Measurements from ENCODE around the gene ALG1L2.
"Not testable (repeated sequence)": the region's sequence is repeated elsewhere in the genome, so short reads cannot be mapped to it uniquely, and the experiment has no call there.

ALG1L2 gene, protein sequence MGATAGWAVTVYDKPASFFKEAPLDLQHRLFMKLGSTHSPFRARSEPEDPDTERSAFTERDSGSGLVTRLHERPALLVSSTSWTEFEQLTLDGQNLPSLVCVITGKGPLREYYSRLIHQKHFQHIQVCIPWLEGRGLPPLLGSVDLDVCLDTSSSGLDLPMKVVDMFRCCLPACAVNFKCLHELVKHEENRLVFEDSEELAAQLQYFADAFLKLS

DNA sequence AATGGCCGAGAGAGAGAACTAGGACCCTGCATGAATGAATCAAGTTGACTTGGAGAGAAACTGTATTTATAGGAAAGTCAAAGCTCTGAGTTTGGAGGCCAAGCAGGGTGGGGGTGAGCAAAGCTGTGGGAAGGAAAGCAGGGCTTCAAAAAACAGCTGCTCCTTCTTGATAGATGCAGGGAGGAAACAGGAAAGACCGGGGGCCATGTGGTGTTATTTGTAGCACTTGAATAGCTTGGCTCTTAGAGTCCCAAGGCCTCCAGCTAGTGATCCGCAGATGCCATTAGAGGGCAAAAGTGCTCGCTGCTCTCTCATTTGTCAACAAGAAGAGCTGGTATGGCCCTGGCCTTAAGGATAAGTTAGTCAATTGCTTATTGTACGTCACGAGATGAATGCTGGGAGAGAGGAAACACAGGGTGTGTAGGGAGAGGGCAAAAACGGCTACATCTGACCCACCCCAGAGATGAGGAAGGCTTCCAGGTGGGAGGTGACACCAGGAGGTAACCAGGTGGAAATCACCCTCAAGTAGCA lies at the start of gene ALG1L2:
TSS of gene ALG1L2 (plus strand) at position 481 of the 531 bp plus-strand sequence. CDS start 186 bp downstream, outside the sequence.
- no peak for DNase-seq (ENCODE audit: low read depth, low spot score)

DNA sequence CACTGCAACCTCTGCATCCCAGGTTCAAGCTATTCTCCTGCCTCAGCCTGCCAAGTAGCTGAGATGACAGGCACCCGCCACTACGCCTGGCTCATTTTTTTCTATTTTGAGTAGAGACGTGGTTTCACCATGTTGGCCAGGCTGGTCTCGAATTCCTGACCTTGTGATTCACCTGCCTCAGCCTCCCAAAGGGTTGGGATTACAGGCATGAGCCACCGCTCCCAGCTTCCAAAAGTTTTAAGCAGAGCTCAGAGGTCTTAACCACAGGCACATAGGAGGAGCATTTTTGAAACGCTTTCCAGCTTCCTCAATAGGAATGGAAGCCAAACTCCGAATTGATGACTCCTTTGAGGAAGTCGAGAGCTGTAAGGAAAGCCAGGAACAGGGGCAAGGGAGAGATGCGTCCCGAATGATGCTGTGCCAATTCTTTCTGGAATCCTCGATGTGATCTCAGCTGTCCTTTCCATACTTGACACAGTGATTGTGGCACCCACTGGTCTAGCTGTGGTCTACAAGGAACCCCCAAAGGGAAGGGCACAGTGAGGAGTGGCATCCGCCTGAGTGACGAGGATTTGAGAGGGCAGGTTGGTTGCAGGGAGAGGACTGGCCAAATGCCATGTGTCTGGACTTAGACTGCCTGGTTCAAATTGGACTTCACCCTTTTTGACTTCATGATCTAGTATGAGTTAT lies 44.4 kb upstream of the ALG1L2 start:
- not testable (repeated sequence) for DNase-seq (ENCODE audit: low read depth, low spot score)

DNA sequence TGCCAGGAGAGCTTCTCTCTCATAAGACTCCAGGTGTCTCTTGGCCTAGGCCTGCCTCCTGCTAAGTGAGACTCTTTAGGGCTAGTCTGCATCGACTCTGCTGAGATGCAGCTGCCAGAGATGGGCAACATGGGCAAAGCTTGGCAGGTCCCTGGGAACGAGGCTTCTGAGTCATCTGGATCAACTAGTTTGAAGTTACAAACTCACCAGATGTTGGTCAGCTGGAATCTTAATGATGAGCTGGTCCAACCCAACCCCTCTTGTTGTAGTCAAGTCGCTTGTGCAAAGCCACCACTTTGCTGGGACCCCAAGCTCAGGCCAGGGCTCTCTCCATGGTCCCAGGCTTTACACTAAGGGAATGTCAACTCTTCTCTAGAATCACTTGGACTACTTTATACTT lies 38.9 kb upstream of the ALG1L2 start:
- not testable (repeated sequence) for DNase-seq (ENCODE audit: low read depth, low spot score)

DNA sequence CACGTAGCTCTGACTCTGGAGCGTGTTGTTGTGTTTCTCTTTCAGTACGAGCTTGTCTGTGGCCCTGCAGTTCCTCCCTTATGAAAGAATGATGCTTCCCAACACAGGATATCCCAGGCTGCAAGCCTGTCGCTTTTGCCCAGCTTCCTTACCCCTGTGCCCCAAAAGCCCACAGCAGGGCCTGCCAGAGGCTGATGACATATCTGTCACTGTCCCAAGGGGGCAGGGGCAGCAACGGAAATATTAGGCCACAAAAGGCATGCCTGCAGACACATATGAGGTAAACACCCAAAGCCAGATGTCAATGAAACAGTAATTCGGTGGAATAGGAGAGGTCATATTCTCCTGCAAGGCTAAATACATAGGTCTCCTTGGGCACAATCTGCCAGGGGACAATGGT lies 38.0 kb upstream of the ALG1L2 start:
- not testable (repeated sequence) for DNase-seq (ENCODE audit: low read depth, low spot score)

DNA sequence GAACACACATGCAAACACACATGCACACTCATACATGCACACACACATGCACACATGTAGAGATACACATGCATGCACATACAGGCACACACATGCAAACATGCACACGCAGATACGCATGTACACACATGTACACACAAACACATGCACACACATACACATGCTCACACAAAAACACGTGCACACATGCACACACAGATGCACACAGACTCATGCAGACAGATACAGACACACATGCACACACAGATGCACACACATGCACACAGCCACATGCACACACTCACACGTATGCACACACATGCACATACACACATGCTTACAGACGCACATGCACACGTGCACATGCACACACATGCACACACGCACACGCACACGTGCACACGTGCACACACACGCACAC lies 37.3 kb upstream of the ALG1L2 start:
- no peak for DNase-seq (ENCODE audit: low read depth, low spot score)

DNA sequence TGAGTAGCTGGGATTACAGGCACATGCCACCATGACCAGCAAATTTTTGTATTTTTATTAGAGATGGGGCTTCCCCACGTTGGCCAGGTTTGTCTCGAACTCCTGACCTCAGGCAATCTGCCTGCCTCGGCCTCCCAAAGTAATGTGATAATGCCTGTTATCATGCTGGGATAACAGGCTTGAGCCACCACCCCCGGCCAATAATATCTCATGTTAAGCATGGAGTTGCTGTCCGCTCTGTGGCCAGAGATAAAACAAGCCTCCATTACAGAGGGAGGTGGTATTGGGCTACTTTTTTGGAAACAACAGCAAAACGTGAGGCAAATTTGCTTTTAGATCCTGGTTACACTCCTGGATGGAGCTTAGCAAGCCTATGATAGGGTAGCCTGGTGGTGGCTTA lies 32.9 kb upstream of the ALG1L2 start:
- DNase-seq (ENCODE audit: low read depth, low spot score) = no peak

DNA sequence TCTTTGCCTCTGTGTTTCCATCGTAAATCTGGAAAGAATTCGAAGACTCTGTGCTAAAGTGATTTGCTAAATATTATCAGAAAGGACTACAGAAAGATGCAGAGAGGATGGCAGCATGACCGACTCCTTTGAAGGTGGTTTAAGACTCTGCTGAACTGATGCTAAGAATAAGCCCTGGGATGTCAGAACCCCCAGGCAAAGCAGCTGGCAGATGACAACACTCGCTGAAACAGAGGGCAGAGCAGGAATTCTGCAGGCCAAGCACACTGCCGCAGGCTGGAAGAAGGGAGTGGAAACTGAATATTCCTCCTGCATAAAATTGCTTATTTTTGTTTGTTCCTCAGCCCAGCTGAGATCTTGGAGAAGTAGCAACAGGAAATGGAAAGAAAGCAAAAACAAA lies 29.3 kb upstream of the ALG1L2 start:
- not testable (repeated sequence) for DNase-seq (ENCODE audit: low read depth, low spot score)

DNA sequence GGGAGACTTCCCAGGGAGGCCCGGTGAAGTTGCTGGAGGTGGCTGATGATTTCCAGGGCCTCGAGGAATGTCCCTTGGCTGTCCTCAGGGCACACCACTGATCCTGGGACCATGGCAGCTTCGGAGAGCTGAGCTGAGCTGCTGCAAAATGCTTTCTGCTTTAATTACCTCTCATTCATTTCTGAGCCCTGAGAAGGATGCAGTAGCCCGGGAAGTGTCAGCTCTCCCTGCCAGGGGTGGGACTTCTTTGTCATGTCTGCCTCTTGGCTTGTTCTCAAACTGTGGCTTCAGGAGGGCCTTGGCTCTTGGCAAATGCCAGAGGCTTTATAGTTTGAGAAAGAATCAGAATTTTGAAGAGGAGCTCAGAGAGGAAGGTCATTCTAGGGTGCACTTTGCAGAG lies 28.7 kb upstream of the ALG1L2 start:
- not testable (repeated sequence) for DNase-seq (ENCODE audit: low read depth, low spot score)

DNA sequence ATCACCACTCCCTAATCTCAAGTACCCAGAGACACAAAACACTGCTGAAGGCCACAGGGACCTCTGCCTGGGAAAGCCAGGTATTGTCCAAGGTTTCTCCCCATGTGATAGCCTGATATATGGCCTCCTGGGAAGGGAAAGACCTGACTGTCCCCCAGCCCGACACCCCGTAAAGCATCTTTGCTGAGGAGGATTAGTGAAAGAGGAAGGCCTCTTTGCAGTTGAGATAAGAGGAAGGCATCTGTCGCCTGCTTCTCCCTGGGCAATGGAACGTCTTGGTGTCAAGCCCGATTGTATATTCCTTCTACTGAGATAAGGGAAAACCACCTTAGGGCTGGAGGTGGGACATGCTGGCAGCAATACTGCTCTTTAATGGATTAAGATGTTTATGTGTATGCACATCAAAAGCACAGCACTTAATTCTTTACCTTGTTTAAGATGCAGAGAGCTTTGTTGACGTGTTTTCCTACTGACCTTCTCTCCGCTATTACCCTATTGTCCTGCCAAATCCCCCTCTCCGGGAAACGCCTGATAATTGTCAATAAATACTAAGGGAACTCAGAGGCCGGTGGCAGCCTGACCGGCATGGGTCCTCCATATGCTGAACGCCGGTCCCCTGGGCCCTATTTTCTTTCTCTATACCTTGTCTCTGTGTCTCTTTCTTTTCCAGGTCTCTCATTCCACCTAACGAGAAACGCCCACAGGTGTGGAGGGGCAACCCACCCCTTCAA lies 23.9 kb upstream of the ALG1L2 start:
- DNase-seq (ENCODE audit: low read depth, low spot score) = not testable (repeated sequence)

DNA sequence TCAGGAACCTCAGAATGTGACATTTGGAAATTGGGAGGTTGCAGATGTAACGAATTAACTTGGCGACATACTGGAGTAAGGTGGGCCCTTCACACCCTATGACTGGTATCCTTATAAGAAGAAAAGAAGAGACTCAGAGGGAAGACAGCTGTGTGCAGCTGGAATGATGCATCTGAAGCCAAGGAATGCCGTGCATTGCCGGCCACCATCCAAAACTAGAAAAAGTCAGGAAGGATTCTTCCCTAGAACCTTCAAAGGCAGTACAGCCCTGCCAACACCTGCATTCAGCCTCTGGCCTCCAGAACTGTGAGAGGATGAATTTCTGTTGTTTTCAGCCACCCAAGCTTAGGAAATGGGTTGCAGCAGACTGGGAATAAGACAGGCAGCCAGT lies 23.4 kb upstream of the ALG1L2 start:
- DNase-seq (ENCODE audit: low read depth, low spot score) = not testable (repeated sequence)

DNA sequence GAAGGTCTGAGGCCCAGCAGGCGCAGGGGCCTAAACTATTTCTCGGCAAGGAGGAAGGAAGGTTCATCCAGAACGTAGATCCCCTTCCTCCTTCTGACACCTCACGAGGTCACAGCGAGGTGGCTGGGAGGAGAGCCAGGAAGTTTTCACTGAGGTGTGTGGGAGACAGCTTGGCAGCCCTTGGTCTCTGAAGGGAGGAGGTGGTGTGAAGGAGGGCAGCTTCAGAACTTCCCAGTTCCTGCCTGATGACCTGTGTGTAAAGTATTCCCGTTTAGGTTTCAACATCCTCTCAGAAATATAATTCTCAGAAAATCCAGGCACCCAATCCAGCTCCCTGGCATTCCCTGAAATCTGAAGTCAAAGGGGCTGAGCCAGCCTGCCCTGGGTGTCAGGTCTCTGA lies 22.9 kb upstream of the ALG1L2 start:
- not testable (repeated sequence) for DNase-seq (ENCODE audit: low read depth, low spot score)

DNA sequence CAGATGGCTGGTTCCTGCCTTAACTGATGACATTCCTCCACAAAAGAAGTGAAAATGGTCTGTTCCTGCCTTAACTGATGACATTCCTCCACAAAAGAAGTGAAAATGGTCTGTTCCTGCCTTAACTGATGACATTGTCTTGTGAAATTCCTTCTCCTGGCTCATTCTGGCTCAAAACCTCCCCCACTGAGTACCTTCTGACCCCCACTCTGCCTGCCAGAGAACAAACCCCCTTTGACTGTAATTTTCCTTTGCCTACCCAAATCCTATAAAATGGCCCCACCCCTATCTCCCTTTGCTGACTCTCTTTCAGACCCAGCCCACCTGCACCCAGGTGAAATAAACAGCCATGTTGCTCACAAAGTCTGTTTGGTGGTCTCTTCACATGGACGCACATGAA lies 22.5 kb upstream of the ALG1L2 start:
- not testable (repeated sequence) for DNase-seq (ENCODE audit: low read depth, low spot score)

DNA sequence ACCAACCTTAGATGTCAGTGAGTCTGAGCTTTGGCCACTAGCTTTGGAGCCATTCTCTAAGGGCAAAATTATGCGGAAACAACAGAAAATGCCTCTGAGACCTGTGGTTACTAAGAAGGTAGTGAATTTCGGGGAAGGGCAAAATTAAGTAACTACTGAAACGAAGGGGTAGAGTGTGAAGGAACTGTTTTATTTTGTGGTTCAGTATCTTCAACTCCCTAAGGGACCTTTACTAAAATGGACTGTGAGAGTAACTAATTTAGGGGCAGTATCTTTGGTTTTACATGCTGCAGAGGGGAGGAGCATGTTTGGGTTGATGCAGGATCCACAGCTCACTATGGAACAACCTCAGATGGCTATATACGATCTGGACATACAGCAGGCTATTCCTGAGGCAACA lies 8.0 kb upstream of the ALG1L2 start:
- DNase-seq (ENCODE audit: low read depth, low spot score) = no peak

DNA sequence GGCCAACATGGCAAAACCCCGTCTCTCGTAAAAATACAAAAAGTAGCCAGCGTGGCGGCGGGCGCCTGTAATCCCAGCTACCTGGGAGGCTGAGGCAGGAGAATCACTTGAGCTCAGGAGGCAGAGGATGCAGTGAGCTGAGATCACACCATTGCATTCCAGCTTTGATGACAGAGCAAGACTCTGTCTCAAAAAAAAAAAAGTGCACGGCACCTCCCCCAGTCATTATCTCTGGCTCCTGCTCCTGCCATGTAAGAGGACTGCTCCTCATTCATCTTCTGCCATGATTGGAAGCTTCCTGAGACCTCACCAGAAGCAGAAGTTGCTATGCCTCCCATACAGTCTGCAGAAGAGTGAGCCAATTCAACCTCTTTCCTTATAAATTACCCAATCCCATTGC lies 4.0 kb upstream of the ALG1L2 start:
- no peak for DNase-seq (ENCODE audit: low read depth, low spot score)

DNA sequence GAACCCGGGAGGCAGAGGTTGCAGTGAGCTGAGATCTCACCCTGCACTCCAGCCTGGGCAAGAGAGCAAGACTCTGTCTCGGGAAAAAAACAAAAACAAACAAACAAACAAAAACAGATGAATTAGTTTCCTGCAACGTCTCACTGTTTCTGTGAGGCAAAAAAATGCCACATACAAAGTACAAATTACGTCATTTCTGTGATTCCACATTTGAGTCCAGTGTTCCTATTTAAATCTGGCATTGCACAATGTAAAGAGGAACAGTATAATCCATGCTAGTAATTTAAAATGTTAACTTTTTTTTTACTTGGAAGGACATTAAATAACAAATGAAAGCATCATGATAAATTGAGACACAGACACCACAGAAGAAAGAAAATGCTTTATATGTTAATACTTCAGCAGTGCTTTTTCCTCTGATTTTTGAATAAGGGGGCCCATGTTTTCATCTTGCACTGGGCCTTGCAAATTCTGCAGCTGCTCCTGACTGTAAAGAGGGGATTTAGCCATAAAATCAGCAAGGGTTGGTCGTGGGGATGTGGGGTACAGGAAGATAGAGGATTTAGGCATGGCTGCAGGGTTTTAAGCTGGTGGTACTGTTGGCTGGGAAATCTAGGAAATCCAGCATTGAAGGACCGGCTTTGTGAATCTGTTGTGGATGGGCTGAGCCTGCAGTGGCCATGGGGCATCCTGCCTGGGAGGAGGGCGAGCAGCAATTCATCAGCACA lies 1.9 kb downstream of the ALG1L2 start:
- DNase-seq (ENCODE audit: low read depth, low spot score) = not testable (repeated sequence)

DNA sequence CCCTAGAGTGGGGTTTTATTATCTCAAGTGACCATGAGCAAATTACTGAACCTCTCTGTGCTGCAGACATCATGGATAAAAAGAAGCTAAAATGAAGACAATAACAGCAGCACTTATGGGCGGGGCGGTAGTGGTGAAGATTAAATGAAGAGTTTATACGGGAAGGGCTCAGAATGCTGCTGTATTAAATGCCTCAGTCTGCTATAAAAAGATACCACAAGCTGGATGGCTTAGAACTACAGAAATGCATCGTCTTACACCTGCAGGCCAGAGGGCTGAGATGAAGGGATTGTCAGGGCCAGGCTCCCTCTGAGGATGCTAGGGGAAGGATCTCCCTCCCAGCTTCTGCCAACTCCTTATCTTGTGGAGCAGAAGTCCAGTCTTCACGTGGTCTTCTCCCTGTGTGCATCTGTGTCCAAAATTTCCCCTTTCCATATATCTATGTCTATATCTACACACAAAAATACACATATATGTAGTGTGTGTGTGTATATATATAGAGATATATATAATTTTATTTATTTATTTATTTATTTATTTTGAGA lies 2.9 kb downstream of the ALG1L2 start:
- DNase-seq (ENCODE audit: low read depth, low spot score) = no peak

DNA sequence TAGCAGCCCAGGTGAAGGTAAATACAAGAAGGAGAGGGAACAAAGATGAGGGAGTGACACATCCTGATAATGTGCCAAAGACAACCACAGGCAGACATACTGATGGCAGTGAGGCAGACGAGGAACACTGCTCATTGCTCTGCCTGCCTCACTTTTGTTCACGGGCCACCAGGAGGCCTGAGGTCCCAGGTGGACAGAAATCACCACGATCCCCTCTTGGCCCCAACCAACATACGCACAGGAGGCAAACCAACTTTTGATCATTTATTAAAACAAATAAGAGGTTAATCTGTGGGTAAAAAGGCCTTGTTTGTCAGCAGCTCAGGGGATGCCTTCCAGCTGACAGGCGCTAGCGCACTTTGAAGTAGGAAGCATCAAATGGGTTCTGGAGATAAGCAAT lies 4.2 kb downstream of the ALG1L2 start:
- no peak for DNase-seq (ENCODE audit: low read depth, low spot score)

DNA sequence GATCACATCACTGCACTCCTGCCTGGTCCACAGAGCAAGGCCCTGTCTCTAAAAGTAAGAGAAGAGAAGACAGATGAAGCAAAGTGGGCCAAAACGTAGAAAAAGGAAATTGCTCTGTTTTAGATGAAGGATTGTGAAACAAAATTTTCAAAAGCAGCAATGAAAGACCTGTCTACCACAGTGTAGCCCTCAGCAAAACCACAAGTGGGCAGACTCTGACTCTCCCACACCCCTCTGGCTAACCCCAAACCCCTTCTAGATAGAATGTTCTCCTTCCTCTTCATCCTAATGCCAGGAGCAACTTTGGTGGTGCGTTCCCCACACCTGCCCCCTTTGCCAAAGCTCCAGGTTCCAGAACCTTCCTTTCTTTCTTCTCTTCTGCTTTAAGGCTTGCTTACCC lies 5.0 kb downstream of the ALG1L2 start:
- DNase-seq (ENCODE audit: low read depth, low spot score) = not testable (repeated sequence)

DNA sequence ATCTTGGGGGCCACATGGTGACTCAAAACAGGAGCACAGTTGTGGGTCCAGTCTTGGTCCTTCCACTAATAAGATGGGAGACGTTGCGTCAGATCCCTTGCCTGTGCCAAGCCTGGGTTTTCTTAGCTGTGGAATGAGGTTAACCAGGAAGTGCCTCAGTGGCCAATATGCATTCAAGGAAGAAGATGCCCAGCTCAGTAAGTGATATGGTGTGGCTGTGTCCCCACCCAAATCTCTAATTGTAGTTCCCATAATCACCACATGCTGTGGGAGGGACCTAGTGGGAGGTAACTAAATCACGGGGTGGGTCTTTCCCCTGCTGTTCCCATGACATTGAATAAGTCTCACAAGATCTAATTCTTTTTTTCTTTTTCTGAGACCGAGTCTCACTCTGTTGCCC lies 6.4 kb downstream of the ALG1L2 start:
- DNase-seq (ENCODE audit: low read depth, low spot score) = no peak

DNA sequence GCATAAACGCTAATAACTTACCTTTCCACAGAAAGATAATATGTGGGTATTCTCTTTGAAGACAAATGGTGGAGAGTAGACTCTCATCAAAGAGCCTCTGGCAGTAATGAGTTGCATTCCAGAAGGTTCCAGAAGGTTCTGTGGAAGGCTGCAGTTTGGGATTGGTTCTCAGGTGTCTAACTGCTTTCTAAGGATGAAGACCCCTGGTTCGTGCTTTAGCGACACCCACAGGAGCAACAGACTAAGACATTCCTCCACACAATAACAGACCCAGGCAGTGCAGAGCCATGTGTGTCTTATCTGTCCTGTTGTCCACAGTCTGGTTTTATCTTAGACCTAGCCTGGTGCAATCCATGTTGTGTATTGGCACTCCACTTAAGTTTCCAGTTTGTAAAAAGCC lies 9.1 kb downstream of the ALG1L2 start:
- DNase-seq (ENCODE audit: low read depth, low spot score) = not testable (repeated sequence)

DNA sequence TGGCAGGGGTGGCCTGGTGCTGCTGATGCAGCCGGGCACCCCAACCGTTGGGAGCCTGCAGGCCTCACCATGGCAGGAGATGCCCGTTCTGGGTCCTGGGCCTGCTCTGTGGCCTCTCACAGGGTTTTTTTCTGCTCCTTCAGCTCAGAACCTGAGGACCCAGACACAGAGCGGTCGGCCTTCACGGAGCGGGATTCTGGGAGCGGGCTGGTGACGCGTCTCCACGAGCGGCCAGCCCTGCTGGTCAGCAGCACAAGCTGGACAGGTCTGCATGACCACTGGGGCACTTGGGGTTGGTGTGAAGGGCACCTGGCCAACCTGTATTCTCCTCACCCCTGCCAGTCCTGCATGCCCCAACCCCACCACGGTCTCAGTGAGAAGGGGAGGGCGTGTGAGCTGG lies 10.3 kb downstream of the ALG1L2 start:
- DNase-seq (ENCODE audit: low read depth, low spot score) = no peak

Data from brain pericyte (primary cell).